Tibial nerve (tissue), 4 donors: Measurements from ENCODE around the gene GRHL1.

ENCODE experiments used
- EP300 ChIP-seq, 2 donors: sonication (generic); formaldehyde crosslinking; IDR thresholded peaks; one replicate each; pipeline ENCODE4 v1.6.1; 2017; ENCODE audit warnings: antibody characterized with exemption in 2 of 2, mild to moderate bottlenecking in 1 of 2
- TF ChIP-seq, protein P1 (sequence below), 5 experiments: fragments of 200-600 bp in 3 of 5; fragments of 450-650 bp in 2 of 5; sonication (generic) in 3 of 5; IDR thresholded peaks; one replicate each; pipeline ENCODE4 v1.5.1; 2016 to 2019; ENCODE audit warnings: antibody characterized with exemption in 5 of 5, mild to moderate bottlenecking in 3 of 5, moderate library complexity in 2 of 5

DNA sequence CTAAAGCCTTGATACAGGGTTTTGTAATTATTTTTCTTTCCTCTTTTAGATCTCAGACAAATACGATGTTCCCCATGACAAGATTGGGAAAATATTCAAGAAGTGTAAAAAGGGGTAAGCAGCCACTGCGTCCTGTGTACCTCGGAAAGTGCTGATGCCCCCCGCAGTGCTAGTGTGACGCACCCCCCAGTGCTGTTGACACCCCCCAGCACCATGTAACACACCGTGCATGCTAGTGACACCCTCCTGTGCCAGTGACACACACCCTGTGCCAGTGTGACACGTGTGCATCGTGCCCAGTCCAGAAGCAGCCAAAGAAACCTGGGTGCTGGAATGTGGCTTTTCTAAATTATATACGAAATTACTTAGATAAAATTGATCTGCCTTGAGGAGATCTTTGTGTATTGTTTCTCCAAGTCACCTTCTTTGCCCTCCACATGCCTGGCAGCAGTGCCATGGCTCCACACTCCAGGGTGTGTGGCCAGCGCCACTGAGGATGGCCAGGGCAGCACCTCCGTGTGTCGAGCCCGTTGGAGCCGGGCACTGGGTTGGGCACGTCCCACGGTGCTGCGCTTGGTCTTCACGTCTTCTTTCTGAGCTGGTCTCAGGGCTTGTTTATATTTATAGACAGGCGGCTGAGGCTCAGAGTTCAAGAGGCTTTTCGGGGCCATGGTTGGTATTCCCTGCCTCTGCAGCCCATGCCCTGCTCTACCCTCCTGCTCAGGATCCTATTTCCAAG, 47.6 kb downstream of the GRHL1 start:
- TF ChIP-seq, protein P1, sequence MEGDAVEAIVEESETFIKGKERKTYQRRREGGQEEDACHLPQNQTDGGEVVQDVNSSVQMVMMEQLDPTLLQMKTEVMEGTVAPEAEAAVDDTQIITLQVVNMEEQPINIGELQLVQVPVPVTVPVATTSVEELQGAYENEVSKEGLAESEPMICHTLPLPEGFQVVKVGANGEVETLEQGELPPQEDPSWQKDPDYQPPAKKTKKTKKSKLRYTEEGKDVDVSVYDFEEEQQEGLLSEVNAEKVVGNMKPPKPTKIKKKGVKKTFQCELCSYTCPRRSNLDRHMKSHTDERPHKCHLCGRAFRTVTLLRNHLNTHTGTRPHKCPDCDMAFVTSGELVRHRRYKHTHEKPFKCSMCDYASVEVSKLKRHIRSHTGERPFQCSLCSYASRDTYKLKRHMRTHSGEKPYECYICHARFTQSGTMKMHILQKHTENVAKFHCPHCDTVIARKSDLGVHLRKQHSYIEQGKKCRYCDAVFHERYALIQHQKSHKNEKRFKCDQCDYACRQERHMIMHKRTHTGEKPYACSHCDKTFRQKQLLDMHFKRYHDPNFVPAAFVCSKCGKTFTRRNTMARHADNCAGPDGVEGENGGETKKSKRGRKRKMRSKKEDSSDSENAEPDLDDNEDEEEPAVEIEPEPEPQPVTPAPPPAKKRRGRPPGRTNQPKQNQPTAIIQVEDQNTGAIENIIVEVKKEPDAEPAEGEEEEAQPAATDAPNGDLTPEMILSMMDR (IDR thresholded peaks at IDR 0.05): no peak
- no peak for TF ChIP-seq EP300 (IDR thresholded peaks at IDR 0.05)
